ENCODE data around the gene OVCA2.

The OVCA2 gene

GRCh38 chr17:2090804-2091534 lies 49.1 kb downstream of the OVCA2 start:
- Histone ChIP-seq H2AFZ (ENCODE audit: low read length) (no peak overlapping the region), H3K4me3 (ENCODE audit: low read length, poor library complexity, severe bottlenecking) (no peak overlapping the region), H3K4me2 (ENCODE audit: low read depth, low read length, poor library complexity, severe bottlenecking) (no peak overlapping the region), H3K9me3 (ENCODE audit: insufficient read depth, low read depth, low read length) (no peaks in the 10 kb centered on the region), H3K36me3 (ENCODE audit: insufficient read depth, low read length) (peaks cover 11% of the 10 kb centered on the region; the same call in 1 of the 2 replicates), H3K9me2 (replicated peaks; ENCODE audit: low read depth, low read length) (no peaks in the 10 kb centered on the region), H3K79me2 (ENCODE audit: insufficient read depth, low read length) (no peaks in the 10 kb centered on the region), H3K9ac (ENCODE audit: low read depth, low read length, poor library complexity, severe bottlenecking) (no peak overlapping the region), H3K4me1 (ENCODE audit: insufficient read depth, low read length, poor library complexity, severe bottlenecking) (peaks cover 55% of the 10 kb centered on the region), H4K20me1 (ENCODE audit: insufficient read depth, low read length, poor library complexity, severe bottlenecking) (no peaks in the 10 kb centered on the region), H3F3A (ENCODE audit: low read depth) (no peaks in the 10 kb centered on the region), H3K27me3 (ENCODE audit: insufficient read depth, low read length, poor library complexity, severe bottlenecking) (no peaks in the 10 kb centered on the region)
- no peak for TF ChIP-seq CTCF (conservative IDR thresholded peaks at IDR 0.05; ENCODE audit: low read length)
- TF ChIP-seq EZH2phosphoT487 (IDR thresholded peaks at IDR 0.05; ENCODE audit: borderline replicate concordance), result no peak

- H3K9ac ChIP-seq (ENCODE audit: low read depth, low read length, poor library complexity, severe bottlenecking), result no peak overlapping the region
- H3K9me3 ChIP-seq (ENCODE audit: insufficient read depth, low read depth, low read length), result no peaks in the 10 kb centered on the region
- H4K20me1 ChIP-seq (ENCODE audit: insufficient read depth, low read length, poor library complexity, severe bottlenecking), result no peaks in the 10 kb centered on the region
- peaks cover 11% of the 10 kb centered on the region; the same call in 1 of the 2 replicates for H3K36me3 ChIP-seq (ENCODE audit: insufficient read depth, low read length)
- H3K27me3 ChIP-seq (ENCODE audit: insufficient read depth, low read length, poor library complexity, severe bottlenecking), result no peaks in the 10 kb centered on the region
- no peaks in the 10 kb centered on the region for H3K79me2 ChIP-seq (ENCODE audit: insufficient read depth, low read length)
- H3K4me2 ChIP-seq (ENCODE audit: low read depth, low read length, poor library complexity, severe bottlenecking), result no peak overlapping the region
- TF ChIP-seq CTCF (conservative IDR thresholded peaks at IDR 0.05; ENCODE audit: low read length) (no peak), EZH2phosphoT487 (IDR thresholded peaks at IDR 0.05; ENCODE audit: borderline replicate concordance) (no peak)
- H3K9me2 ChIP-seq (replicated peaks; ENCODE audit: low read depth, low read length), result no peaks in the 10 kb centered on the region
- H3F3A ChIP-seq (ENCODE audit: low read depth), result no peaks in the 10 kb centered on the region
- H3K4me1 ChIP-seq (ENCODE audit: insufficient read depth, low read length, poor library complexity, severe bottlenecking), result peaks cover 44% of the 10 kb centered on the region
- H3K4me3 ChIP-seq (ENCODE audit: low read length, poor library complexity, severe bottlenecking), result no peak overlapping the region
- no peak overlapping the region for H2AFZ ChIP-seq (ENCODE audit: low read length)
Measured at GRCh38 chr17:2092253-2092652, 50.4 kb downstream of the OVCA2 start.
